GM18873 (cell line): ENCODE data around the gene SUGCT.

Experiments used
- ATAC-seq: cut with Tn5 transposase; IDR thresholded peaks from one replicate; pipeline ENCODE4 v1.9.1; 2021; ENCODE audit warnings: mild to moderate bottlenecking, moderate library complexity, moderate number of reproducible peaks; ENCODE audit not compliant: unreplicated experiment, low FRiP score

SUGCT gene

DNA sequence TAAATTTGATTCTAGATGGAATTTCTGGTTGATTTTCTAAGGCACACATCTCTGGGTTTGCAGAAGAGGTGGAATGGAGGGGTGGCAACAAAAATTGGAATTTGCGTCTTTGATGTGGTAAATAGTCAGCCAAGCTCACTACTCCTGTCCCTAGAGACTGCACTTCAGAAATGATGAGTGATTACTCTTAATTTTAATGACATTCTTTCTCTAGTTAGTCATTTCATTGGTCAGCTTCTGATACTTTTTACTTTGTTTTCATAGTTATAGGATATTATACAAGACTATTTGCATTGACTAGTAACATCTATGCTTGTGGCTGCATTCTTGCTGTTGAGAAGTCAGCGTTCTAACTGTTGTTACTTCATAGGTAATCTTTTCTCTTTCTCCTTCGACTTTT is 658.3 kb downstream of the SUGCT start:
- ATAC-seq, result no peak

DNA sequence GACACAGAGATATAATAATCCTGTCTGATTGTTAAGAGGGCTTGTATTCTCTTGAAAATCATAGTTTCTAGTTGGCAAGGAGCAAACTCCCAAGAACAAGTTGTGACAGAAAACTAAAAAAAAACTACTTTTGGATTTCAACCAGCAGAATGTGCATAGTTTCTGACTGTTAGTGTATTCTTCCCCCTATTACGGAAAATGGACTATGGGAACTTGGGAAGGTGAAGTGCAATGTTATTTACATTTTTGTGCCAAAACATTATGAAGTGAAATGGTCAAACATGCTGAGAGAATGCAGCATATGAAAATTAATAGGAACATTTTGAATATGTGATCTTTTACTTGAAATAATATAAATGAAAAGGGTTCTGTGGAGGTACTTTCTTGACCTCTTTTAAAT is 660.8 kb downstream of the SUGCT start:
- no peak for ATAC-seq

DNA sequence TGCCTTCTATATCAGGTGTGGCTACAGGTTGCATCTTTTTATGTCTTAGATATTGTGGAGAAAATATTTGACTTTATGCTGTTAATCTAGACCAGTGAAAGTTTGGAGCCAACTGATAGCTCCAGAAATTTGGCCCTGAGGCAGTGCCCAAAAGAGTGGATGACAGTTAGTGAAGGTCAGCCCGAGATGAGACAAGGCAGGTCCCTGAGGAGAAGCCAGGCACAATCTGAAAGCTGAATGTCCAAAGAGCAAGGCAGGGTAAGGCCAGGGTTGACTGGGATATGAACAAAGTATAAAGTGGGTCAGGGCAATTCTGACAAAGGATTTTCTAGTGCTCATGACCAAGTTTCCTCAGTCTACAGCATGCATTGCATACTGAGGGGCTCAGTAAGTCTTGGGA is 661.9 kb downstream of the SUGCT start:
- ATAC-seq, result no peak

DNA sequence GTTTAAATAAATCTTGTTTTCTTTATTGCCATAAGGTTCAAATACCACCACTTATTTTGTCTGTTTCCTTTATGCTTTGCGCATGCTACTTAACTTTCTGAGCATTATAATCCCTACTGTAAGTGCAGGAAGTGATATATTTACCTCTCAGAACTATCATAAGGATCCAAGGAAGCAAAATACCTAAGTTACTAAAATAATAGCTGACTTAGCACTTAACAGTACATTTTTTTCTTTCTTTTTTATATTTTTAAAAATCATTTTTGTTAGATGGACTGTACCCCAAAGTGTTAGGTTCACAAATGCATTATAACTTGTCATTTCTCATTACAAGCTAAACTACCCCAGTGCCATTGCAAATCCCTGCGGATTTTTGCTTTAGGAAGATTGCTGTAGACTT is 663.8 kb downstream of the SUGCT start:
- no peak for ATAC-seq

DNA sequence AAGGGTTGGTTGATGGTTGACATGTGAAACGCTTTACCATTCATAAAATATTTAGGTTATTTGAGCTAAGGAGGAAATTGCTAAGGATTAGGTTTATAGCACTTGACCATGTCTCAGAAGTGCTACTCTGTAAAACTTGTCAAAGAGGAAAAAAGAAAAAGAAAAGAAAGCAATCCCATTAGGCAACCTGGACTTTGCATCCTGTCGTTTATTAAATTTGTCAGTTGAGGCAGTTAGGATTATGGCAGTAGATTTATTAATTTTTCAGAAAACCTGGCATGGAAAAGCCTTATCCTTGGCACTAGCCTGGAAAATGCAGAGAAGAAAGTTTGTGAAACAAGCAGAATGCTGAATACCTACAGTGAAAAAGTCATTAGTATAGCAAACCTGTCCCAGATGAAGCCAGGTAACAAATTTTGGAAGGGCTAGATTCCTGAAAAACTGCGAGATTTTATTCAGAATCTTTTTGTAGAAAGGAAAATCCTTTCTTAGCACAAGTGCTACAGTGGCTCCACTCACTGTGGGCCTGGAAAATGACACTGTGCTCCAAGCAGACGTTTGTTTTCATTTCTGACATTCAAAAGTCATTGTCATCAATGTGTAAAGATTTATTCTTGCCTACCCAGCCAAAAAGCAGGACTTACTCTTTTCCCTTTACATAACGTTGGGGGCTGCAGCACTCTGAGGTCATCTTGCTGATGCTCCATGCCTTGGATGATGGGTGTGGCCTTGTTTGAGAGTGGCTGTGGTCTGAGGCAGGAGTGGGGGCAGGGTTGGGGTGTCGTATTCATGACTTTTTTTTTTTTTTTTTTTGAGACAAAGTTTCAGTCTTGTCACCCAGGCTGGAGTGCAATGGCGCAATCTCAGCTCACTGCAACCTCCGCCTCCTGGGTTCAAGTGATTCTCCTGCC is 664.9 kb downstream of the SUGCT start:
- no peak for ATAC-seq

DNA sequence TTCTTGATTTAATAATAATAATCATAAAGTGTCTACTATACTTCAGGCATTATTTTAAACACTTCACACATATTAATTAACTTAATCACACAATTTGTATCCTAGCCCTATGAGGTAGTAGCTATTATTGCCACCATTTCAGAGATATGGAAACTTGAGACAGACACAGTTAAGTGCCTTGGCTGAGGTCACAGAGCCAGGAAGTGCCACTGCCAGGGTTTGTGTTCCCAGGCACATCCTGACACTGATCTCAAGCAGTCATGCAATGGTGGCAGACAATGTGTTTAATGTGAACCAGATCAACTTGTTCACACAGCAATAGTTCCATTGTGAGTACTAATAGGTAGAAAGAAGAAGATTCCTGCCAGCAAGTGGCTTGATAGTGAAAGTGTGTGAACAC is 666.0 kb downstream of the SUGCT start:
- no peak for ATAC-seq

DNA sequence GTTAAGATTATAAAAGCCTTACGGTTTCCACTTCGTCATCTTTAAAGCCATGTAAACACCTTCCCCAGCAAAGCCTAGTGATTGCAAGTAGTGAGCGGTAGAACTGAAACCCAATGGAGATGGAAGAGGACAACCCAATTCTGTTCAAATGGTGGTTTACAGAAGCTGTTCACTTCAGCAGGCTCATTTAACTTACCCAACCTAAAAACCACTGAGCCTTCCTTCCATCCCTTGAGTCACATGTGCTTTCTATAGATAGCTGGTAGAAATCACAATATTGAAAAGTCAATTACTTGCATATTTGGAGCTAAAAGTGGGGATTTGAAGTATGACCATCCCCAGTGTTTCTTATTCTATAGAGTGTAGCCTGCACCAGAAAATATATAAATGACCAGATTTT is 667.7 kb downstream of the SUGCT start:
- ATAC-seq, result no peak

DNA sequence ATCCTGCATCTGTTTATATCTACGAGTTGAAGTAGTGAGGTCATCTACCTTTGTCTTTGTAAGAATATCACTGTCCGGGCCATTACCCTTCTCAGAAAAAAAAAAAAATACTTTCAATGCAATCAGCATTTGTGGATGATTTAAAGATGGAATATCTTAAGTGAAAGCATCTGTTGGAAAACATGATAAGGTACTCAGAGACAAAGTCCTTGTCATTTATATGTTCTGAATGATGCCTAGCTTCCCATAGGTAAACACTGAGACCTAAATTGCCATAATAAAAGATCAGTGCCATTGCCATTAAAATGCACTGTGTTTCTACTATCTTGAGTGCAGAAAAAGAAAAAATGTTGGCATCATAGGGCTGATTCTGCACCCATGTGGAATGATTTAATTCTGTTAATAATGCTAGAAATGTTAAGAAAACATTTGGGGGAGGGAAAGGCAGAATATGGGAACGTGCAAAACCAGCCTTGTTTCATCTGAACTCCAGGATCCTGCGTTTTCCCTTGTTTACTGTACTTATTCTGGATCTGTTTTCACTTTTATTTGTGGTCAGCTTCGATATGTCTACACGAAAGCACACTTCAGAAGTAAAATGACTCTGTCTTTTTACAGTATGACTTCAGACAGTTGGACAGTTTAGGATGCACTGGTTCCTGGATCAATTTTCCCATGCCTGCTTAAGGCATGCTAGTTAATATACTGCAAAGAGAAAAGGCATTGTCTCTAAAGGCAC is 669.8 kb downstream of the SUGCT start:
- ATAC-seq, result no peak

DNA sequence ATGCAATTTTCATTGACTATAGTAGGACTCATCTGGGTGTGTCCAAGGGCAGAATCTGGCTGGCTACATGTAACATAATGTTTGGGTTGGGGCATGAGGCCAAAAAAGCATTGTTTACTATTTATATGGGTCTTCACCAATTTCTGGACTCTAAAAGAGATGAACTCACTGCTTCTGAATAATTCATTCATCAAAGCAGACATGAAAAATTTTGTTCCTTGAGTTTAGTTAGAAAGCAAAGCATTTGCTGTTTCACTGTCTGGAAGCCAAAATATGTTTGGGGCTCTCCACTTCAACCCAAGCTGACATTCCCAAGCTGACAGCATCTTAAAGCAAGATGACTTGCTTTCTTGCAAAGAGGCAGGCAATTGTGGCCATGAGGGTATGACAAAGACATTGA is 670.6 kb downstream of the SUGCT start:
- ATAC-seq, result no peak

DNA sequence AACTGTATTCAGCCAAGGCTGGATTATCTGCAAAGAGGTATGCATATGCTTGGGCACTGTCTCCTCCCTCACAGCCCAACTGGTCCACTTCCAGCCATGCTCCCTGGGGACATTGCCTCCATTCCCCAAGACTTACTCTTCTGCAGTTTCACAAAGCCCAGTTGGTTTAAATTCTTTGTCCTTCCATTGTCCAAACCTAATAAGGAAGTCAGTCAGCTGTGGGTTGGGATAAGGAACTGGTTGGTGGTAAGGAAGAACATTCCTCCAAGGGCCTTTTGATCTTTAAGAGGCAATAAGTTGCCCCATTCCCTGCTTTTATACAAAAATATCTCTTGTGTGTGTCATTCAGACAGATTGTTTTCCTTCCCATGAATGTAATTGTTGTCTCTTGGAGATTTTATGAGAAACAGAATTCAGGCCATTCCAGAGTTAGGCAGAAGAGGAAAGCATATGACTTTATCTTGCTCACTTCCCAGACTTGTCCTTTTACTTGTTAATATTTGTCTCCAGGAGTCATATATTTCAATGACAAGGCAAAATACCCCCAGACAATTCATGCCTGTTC is 673.7 kb downstream of the SUGCT start:
- no peak for ATAC-seq

DNA sequence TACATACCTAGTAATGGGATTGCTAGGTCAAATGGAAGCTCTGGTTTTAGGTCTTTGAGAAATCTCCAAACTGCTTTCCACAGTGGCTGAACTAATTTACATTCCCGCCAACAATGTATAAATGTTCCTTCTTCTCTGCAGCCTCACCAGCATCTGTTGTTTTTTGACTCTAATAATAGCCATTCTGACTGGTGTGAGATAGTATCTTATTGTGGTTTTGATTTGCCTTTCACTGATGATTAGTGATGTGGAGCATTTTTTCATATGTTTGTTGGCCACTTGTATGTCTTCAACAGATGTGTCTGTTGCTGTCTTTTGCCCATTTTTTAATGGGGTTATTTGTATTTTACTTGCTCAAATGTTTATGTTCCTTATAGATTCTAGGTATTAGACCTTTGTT is 675.5 kb downstream of the SUGCT start:
- no peak for ATAC-seq

DNA sequence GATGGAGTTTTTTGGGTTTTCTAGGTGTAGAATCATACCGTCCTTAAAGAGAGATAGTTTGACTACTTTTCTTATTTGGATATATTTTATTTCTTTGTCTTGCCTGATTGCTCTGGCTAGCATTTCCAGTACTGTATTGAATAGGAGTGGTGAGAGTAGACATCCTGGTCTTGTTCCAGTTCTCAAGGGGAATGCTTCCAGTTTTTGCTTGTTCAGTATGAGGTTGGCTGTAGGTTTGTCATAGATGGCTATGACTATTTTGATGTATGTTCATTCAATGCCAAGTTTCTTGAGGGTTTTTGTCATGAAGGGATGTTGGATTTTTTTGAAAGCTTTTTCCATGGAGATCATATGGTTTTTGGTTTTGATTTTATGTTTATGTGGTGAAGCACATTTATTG is 676.9 kb downstream of the SUGCT start:
- no peak for ATAC-seq

GRCh38 chr7:40815022-40815421 is 680.2 kb downstream of the SUGCT start:
- no peak for ATAC-seq

- no peak for ATAC-seq
Observed at GRCh38 chr7:40815512-40815911, 680.7 kb downstream of the SUGCT start.

- ATAC-seq, result no peak
Observed at GRCh38 chr7:40822861-40823260, 688.1 kb downstream of the SUGCT start.

GRCh38 chr7:40824461-40824860 is 689.7 kb downstream of the SUGCT start:
- ATAC-seq, result no peak

- ATAC-seq, result no peak
Observed at GRCh38 chr7:40826411-40827221, 691.8 kb downstream of the SUGCT start.

GRCh38 chr7:40827222-40828085 is 692.6 kb downstream of the SUGCT start:
- ATAC-seq, result no peak

GRCh38 chr7:40828686-40829600 is 694.1 kb downstream of the SUGCT start:
- no peak for ATAC-seq
